ENCODE data around the gene NUDT4B.
"Not testable (repeated sequence)": the region's sequence is repeated elsewhere in the genome, so short reads cannot be mapped to it uniquely, and the experiment has no call there.

NUDT4B gene

DNA sequence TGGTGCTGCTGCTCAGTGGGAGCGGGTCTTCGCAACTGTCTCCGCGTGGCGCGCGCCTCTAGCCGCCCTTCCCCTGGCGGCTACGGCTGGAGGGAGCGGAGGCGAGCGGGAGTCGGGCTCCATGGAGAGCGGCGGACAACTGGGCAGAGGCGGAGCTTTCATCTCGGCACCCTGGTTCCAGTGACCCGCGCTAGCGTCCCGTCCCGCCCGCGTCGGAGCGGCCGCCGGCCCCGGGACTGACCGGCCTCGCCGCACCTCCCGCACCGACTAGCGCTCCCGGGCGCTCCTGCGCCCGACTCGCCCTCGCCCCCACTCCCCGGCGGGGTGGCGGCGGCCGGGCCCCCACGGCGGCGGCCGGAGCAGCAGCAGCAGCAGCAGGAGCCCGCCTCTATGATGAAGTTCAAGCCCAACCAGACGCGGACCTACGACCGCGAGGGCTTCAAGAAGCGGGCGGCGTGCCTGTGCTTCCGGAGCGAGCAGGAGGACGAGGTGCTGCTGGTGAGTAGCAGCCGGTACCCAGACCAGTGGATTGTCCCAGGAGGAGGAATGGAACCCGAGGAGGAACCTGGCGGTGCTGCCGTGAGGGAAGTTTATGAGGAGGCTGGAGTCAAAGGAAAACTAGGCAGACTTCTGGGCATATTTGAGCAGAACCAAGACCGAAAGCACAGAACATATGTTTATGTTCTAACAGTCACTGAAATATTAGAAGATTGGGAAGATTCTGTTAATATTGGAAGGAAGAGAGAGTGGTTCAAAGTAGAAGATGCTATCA, at the start of gene NUDT4B:
TSS of gene NUDT4B (plus strand) at position 212 of the 772 bp plus-strand sequence. CDS start at position 391, 179 bp downstream.
- DNase-seq, result not testable (repeated sequence)

DNA sequence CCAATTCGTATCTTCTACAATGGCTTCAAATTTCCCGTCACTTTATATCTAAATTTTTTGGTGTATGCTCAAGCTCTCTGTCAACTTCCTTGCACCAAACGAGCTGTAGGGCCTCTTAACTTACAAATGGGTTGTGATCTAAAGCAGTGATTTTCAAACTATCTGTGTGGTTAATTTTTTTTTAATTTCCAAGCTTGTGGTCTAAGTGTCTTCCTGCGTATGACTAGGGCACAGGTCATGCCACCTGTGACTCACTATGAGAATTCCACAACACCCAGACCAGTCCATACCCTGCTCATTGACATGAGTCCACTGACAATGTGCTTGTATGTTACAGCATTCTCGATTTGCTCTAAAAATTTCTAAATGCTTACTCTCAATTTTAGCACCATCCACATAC, 49.2 kb upstream of the NUDT4B start:
- not testable (repeated sequence) for DNase-seq

DNA sequence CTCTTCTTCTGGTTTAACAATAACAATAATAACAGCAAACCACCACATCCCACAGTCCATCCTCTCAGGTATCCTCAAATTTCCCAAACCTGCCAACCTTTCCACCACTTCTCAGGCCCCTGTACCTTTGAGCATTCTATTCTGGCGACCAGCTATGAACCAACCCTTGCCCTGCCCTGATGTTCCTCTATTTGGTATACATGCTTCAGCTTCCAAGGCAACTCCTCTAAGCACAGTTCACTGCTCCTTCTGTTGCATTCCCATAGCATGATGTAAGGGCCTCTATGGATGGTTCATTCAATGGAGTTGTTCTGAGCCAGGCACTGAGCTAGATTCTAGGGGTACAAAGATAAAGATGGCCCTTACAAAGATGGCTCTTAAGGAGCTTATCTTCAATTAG, 46.3 kb upstream of the NUDT4B start:
- not testable (repeated sequence) for DNase-seq

DNA sequence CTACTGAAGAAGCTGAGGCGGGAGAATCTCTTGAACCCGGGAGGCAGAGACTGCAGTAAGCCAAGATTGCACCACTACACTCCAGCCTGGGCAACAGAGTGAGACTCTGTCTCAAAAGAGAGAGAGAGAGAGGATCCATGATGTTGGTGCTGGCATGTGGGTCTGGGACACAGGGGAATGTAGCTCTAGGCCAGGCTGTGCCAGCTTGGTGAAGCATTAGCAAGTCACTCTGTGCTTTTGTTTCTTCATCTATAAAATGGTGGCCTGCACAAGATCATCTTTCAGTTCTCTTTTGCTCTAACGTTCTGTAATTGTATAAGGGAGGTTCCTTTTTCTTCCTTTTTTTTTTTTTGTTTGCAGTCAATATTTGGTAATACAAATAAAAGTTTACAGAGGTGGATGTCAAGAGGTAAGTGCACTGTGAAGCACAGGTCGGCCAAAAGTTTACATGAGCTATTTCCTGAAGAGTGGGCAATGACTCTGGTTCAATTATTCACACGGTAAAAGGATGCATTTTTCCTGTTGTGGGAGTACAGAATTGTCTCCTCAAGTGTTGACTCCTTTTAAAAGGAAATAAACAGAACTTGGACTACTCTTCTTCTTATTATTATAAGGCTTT, 44.5 kb upstream of the NUDT4B start:
- DNase-seq, result not testable (repeated sequence)

DNA sequence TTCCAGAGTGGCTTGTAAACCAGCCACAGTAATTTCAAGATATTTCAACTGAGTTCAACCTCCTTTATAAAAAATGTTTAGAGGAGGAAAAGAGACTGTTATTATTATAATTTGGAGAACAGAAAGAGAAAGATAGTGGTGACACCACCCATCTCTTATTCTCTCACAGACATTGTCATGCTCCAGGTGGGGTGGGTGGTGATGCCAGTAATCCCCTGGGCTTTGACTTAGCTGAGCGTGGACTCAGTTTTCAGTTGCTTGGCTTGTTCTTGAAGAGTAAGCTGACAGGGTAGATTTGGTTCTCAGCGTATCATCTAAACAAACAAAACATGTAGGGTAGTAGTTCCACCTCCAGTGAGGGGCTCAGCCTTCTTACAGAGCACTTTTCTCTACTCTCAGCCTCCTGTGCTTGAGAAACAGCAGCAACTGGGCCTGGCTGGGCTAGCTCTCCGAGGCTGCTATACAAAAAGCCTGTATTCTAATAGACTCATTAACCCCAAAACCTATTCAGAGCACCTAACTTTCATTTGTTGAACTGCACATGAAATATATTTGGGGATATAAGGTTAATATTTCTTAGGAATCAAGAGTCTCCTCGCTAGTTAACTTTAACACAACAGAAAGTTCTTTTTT, 43.1 kb upstream of the NUDT4B start:
- DNase-seq, result not testable (repeated sequence)

DNA sequence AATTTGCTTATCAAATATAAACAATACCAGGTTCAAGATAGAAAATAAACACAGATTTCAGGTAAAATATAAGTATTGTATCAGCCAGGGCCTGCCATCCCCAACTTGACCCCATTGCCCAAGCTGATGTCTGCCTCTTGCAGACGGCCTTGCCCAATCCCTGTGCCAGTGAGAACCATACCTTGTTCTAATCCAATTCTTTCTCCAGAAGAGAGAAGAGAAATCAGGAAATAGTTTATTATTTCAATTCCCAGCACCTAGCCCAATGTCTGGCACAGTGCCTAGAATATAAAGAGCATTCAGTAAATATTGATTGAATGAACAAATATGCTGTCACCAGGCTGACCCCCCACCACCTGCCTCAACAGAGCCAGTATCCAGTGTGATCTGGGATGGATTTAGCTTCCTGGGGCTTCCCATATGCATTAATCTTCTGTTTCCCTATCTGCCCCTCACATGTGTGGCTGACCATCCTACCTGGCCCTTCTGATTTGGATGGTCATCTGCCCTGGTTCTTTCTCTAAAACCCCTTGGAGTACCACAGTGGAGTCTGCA, 39.7 kb upstream of the NUDT4B start:
- not testable (repeated sequence) for DNase-seq

DNA sequence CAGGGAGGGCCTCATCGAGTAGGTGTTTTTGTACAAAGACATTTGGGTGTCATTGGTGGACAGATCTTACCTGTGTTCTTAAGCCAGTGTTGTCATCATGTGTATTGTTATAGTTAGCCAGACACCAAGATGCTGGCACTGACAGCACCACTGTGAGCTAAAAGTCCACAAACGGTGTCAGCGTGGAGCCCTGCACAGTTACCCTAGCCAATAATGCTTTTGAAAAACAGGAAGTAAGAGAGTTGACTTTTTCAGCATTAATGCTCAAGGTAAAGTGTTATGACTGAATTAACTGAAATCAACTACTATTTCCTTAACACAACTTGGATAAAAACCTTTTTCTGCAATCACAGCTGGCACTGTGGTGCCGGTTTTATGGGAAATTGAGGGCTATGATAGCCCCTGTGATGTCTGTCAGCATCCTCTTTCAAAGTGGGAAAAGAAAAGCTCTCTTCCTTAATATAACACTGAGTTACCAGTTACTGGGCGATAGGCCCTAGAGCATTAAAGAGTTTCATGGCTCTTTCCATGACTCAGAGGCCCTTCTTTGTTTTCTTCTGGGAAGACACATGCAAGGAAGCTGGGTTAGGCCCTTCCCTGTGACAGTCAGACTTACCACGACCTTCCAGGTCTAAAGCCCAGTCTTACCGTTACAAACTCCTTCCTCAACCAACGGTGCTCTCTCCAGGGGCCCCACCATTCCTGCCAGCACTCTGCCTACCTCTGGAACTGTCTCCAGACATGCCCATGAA, 37.6 kb upstream of the NUDT4B start:
- not testable (repeated sequence) for DNase-seq

DNA sequence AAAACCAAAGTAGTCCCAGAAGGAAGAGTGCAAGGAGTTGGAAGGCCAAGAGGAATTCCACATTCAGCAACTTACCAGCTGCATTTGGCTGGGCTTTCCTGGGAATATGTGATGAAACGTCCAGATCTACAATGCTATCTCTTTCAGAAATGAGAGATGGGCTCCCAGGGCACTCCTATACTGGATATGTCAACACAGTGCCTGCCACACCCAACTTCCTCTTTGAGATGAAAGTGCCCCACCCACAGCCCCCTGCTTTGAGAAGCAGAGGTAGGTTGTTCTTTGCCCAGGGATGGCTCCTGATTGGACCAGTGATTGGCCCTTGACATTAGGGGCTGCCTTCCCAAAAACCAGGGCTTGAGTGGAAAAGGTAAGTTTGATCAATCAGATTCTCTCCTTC, 36.2 kb upstream of the NUDT4B start:
- DNase-seq, result not testable (repeated sequence)

DNA sequence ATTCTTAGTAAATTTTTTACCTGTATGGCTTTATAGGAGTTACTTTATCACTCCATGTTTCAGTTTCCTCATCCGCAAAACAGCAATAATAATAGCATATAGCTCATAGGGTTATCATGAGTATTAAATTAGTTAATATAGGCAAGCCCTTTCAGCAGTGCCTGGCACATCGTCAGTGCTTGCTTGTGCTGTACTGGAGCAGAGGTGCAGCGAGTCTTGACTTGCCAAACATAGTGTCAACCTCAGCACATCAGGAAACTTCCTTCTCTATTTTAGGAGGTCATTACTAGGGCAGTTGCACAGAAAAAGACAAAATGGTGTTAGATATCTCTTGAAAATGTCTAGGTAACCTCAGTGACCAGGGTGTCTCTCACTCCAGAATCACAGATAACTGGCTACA, 33.1 kb upstream of the NUDT4B start:
- not testable (repeated sequence) for DNase-seq

DNA sequence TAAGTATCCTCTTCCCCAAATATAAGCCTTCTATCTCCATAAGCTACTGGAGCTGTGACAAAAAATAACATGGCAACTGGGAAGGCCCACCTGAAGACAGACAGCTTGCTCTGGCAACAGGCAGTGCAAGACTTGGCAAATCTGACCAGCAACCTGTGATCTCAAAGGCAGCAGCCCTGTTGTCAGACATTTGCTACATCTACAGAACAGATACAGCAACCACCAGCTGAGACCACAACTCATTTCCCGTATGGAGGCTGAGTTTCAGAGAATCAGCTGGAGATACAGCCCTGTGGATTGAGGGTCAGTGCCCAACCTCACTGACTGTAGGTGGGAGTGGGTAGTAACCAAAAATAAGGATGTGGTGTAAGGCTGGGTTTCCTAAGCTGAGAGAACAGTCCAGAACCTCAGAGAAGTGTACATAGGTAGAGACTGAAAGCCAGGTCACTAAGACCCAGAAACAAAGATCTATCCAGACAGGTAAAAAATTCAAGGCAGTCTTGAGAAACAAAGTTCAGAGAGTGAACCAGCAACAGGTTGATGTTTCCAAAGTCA, 31.5 kb upstream of the NUDT4B start:
- not testable (repeated sequence) for DNase-seq

DNA sequence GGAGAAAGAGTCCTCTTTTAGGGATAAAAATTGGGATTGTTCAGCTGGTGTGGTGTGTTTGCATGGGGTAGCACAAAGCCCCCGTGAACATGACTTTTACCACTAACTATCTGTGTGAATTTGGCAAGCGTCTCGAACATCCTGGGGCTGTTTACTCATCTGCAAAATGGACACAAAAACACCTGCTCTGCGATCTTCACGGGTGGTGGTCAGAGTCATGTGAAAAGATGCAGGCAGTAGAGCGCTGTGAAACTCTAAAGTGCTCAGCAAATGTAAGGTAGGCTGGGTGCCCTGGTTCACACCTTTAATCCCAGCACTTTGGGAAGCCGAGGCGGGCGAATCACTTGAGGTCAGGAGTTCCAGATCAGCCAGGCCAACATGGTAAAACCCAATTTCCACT, 27.7 kb upstream of the NUDT4B start:
- DNase-seq, result not testable (repeated sequence)

DNA sequence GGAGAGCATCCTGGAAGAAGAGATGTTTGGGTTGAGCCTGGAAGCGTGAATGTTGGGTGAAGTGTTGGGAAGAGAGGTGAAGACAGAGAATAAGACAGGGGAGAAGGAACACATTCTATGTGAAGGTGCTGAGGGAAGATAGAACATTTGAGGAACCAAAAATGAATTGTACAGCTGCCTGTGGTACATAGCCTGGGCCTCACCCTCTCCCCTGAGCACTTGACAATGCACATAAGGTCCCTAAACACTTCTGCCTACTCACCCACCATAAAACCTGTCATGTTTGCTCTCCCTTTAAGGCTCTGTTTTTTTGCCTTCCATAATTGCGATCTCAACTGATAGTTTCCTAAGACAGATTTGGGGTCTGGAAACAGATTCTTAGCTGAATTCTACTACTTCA, 25.8 kb upstream of the NUDT4B start:
- not testable (repeated sequence) for DNase-seq

DNA sequence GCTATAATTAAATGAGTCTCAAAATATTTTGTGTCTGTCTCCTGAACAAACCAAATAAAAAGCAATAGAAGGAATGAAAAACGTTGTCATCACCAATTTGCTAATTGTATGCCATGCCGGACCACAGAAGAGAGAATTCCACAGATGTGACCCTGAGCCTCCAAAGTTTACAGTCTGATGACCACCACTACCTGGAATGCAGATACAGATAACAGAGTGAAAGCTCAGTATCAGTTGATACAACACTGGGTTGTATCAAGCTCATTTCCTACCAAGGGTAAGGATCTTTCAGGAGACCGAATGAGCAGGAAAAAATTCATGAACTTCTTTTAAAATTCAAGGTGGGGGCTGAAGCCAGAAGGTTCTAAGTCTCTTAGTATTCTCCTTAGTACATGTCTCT, 25.1 kb upstream of the NUDT4B start:
- DNase-seq, result not testable (repeated sequence)

DNA sequence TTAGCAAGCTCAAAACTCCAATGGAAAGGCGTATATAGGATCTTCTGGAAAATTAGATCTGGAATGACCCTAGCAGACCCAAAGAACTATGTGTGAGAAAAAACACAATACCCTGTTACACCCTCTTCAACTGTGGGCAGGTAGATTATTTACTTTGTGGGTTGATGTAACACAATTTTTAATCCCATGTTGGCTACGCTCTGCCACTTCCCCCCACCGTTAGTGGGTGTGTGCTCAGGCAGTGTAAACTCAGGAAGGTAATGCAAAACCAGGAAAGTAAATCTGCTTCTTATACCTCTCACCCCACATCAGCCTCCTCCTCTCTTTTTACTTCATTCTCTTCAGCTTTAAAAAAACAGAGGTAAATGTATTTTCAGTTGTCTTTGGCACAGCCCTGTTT, 23.7 kb upstream of the NUDT4B start:
- DNase-seq, result not testable (repeated sequence)

DNA sequence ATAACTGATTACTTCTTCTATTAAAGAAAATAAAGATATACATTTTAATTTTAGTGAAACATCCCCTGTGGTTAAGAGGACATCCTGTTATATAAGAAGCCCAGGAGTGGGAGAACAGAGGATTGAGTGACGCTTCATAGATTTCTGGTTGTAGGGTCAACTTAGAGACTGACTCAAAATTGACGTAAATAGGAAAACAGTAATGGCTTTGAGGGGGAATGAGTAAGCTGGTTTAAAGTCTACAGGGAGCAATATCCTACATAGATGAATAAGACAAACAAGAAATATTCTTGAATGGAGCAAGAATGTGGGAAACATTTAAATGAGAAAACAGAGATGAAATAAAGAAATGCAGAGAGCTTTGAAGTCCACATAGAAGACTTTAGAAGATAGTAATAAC, 20.7 kb upstream of the NUDT4B start:
- DNase-seq, result not testable (repeated sequence)

DNA sequence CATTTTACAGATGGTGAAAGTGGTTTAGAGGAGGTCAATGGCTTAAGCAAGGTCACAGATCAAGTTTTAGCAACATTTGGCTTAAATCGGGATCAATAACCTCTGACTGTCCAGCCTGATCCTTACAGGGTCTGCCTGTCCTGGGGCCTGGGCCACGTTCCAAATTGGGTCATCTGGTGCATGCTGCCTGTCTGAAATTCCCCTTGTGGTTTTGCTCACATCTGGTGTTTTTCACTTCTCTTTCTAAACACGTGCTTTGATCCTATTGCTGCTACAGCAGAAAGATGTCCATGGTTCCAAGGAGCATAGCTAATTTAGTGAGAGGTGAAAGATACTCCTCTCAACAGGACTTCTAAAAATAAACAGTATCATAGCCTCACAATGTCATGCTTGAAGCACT, 19.4 kb upstream of the NUDT4B start:
- DNase-seq, result not testable (repeated sequence)

DNA sequence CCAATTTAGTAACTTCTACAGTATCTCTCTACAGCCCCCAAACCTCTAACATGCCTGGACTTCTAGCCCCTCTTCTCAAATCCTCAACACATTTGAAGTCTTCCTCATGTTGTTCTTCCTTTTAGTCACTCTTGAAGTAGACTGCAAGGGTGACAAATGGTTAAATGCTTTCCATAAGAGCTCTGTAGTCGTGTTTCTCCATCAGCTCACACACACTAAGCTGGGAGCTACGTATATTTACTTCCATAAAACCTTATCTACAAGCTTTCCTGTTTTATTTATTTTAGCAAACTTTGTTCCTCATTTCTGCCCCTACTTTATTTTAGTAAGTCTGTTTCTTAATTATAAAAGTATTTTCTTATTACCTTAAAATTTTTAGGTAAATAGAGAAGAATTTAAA, 19.0 kb upstream of the NUDT4B start:
- not testable (repeated sequence) for DNase-seq

DNA sequence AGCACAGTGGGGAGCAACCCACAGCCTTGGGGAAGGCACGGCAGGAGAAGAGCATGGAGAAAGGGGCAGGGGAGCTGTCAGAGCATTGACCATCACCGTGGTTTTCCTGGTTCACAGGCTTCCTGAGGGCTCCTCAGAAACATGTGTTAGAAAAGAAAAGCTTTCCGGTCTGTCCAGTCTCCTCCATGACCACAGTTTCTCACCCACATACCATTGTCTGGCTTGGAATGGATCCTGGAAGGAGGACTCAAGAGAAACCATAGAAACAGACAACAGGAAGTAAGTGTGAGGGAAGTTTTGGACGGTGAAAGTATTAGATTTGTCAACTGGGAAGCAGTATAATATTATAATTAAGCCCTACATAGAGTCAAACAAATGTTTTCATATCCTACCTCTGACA, 16.3 kb upstream of the NUDT4B start:
- not testable (repeated sequence) for DNase-seq

DNA sequence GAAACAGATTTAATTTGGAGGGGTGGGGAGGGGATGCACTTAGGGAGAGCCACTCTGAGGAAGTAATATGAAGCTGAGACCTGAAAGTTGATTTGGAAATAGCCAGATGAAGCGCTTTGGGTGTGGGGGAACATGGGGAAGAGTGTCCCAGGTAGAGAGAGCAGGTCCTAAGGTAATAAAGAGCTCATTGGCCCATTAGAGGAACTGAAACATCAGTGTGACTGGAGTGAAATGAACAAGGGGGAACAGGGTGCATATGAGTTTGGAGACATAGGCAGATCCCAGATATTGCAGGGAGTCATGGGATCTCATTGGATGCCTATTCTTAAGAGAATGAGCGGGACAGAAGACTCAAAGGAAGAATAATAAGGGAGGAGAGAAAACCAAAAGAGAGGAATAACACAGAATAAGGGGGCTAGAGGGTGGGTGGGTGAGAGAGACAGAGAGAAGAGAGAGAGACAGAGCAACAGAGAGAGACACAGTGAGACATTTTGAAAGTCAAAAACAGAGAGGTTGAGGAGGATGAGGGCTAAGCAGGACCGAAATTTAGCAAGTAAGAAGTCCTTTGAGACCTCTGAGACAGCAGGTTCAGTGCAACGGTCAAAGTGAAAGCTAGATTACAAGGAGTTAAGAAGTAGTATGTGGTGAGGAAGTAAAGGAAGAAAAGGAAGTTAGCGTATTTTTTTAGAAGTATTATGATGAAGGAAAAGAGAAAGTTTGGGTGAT, 14.8 kb upstream of the NUDT4B start:
- DNase-seq, result not testable (repeated sequence)

DNA sequence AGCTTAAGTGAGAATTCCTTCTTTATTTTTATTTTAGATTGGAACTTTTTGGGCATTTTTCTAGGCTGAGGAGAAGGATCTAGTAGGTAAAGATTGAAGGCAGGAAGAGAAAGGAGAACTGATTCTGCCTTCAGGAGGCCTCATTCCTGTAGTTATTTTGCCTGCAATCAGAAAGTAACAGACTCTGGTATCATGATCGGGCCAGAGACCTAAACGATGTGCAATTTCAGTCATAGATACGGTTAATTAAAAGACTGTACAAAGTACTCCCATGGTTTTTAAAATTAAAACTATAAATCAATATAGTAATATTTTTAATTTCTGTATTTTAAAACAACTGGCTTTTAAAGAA, 14.3 kb upstream of the NUDT4B start:
- not testable (repeated sequence) for DNase-seq

DNA sequence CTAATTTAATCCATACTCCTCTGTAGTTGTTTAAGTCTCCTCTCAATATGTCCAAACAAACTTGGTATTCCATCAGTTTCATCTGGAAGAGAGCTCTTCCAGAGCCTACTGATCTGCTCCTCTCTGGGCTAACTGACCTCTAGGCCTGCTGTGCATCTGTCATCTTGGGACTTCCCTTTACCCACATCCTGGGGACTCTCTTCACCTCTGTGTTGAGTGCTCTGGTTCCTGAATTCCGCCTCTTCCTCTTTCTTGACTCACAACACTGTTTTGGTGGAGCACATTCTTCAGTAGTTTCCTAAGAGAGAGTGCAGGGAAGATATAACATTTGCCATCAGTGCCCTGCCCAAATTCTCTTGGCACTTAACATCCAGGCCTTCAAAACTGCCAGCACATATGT, 13.0 kb upstream of the NUDT4B start:
- not testable (repeated sequence) for DNase-seq

DNA sequence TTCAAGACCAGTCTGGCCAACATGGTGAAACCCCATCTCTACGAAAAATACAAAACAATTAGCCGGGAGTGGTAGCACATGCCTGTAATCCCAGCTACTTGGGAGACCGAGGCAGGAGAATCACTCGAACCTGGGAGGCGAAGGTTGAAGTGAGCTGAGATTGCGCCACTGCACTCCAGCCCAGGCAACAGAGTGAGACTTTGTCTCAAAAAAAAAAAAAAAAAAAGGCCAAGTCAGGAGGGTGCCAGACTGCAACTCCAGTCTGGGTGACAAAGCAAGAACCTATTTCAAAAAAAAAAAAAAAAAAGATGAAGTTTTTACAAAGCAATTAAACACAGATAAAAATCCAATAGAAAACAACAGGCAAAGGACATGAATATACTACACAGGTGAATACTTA, 9.9 kb upstream of the NUDT4B start:
- DNase-seq, result not testable (repeated sequence)

All from activated CD4-positive, alpha-beta T cell treated with anti-CD3 and anti-CD28 coated beads, Interleukin-2, Interleukin-6, amounts not matched to agents 100 ng/mL and 50 ng/mL, durations not matched to agents 16 hours and 8 hours (primary cell).